Endothelial cell of umbilical vein (primary cell): Measurements from ENCODE around the gene MARK1. TPM values are rescaled to one million over a fixed set of nuclear protein-coding genes. Genes with fewer than 3 reads are reported as not detected.

Experiments
- BruUV-seq: library from RNA; stranded (reverse); fragments of 400-500 nt; replicated peaks from 2 replicates; lab custom pipeline; 2021; lab: Mats Ljungman, UMichigan
- CTCF ChIA-PET: fragments of 300-600, 350-600 bp; sonication (Branson Sonifier 250); formaldehyde crosslinking; loops from one replicate; lab custom pipeline; 2021; ENCODE audit warnings: antibody characterized with exemption, inconsistent platforms; lab: Charles Lee
- POLR2A ChIA-PET: fragments of 300-600, 350-600 bp; sonication (Branson Sonifier 250); formaldehyde crosslinking; loops from one replicate; lab custom pipeline; 2021; ENCODE audit warnings: antibody characterized with exemption, inconsistent platforms; lab: Charles Lee
- DNase-seq: peaks from one replicate; pipeline ENCODE4 v3.0.0-alpha.2; 2011; ENCODE audit warnings: low read depth, low spot score
- FAIRE-seq: peaks from 2 replicates; lab custom pipeline; 2011; peaks lifted over from hg19 to GRCh38; lab: Jason Lieb, UNC
- H2AFZ ChIP-seq: 2 replicates; pipeline ENCODE4 v1.6.0; 2012; ENCODE audit warnings: low read depth, low read length, control low read depth, inconsistent platforms
- H3K27ac ChIP-seq: 2 replicates; pipeline ENCODE4 v1.5.1; 2011; ENCODE audit warnings: low read depth, mild to moderate bottlenecking, control low read depth, low read length, moderate library complexity; ENCODE audit not compliant: insufficient read depth
- H3K27me3 ChIP-seq, 2 experiments: 2 replicates each; pipeline versions ENCODE4 v1.6.0 to v1.6.1; 2011; ENCODE audit warnings: low read length in 2 of 2, mixed read lengths in 1 of 2; ENCODE audit not compliant: control insufficient read depth in 2 of 2, insufficient read depth in 2 of 2
- H3K36me3 ChIP-seq, 2 experiments: 2 replicates in 1 of 2; 3 replicates in 1 of 2; pipeline ENCODE4 v1.5.1; 2011; ENCODE audit warnings: low read length in 2 of 2, mild to moderate bottlenecking in 1 of 2, moderate library complexity in 1 of 2; ENCODE audit not compliant: control insufficient read depth in 2 of 2, insufficient read depth in 2 of 2; ENCODE audit errors: extremely low read depth in 1 of 2
- H3K4me1 ChIP-seq: 3 replicates; pipeline ENCODE4 v1.5.1; 2011; ENCODE audit warnings: mild to moderate bottlenecking, low read length; ENCODE audit not compliant: control insufficient read depth, insufficient read depth; ENCODE audit errors: extremely low read depth
- H3K4me2 ChIP-seq: 2 replicates; pipeline ENCODE4 v1.6.1; 2011; ENCODE audit warnings: low read length, control low read depth, mixed read lengths; ENCODE audit not compliant: insufficient read depth
- H3K4me3 ChIP-seq, 3 experiments: fragments of 200-600 bp in 1 of 3; sonication (generic), shearing (Covaris generic) in 1 of 3; replicated peaks in 1 of 3; 2 replicates each; pipeline ENCODE4 v1.5.1; 2011 to 2016; ENCODE audit warnings: control low read depth in 3 of 3, low read length in 3 of 3, mild to moderate bottlenecking in 2 of 3, inconsistent platforms in 1 of 3, low read depth in 1 of 3, moderate library complexity in 1 of 3; ENCODE audit not compliant: insufficient read depth in 1 of 3
- H3K79me2 ChIP-seq: 2 replicates; pipeline ENCODE4 v1.6.0; 2012; ENCODE audit warnings: low read length, inconsistent platforms; ENCODE audit not compliant: control insufficient read depth, insufficient read depth
- H3K9ac ChIP-seq: replicated peaks from 2 replicates; pipeline ENCODE3; 2011; ENCODE audit warnings: low read length, control low read depth; ENCODE audit not compliant: insufficient read depth; ENCODE audit errors: extremely low read depth
- H3K9me1 ChIP-seq: replicated peaks from 3 replicates; pipeline ENCODE4 v1.6.0; 2011; ENCODE audit warnings: mild to moderate bottlenecking, low read length; ENCODE audit not compliant: control insufficient read depth, insufficient read depth; ENCODE audit errors: extremely low read depth
- H3K9me3 ChIP-seq: replicated peaks from 2 replicates; pipeline ENCODE4 v1.5.1; 2012; ENCODE audit warnings: low read length, inconsistent platforms; ENCODE audit not compliant: control insufficient read depth, insufficient read depth
- H4K20me1 ChIP-seq: replicated peaks from 2 replicates; pipeline ENCODE3; 2011; ENCODE audit warnings: mild to moderate bottlenecking, low read length; ENCODE audit not compliant: control insufficient read depth, insufficient read depth; ENCODE audit errors: extremely low read depth
- EZH2 ChIP-seq: IDR thresholded peaks from 2 replicates; pipeline ENCODE4 v1.6.1; 2012; ENCODE audit warnings: borderline replicate concordance, low read depth, mild to moderate bottlenecking, moderate library complexity, low read length, inconsistent platforms; ENCODE audit not compliant: severe bottlenecking
- GATA2 ChIP-seq: IDR thresholded peaks from 2 replicates; pipeline ENCODE4 v1.7.0; 2011; ENCODE audit warnings: low read depth, mild to moderate bottlenecking, moderate library complexity, mixed read lengths, low read length; ENCODE audit not compliant: insufficient read length, insufficient read depth
- MYC ChIP-seq: IDR thresholded peaks from one replicate; pipeline ENCODE4 v1.6.1; 2011; ENCODE audit warnings: mild to moderate bottlenecking, low read depth, low read length
- POLR2A ChIP-seq: IDR thresholded peaks from 2 replicates; pipeline ENCODE4 v1.6.1; 2012; ENCODE audit warnings: low read depth, mild to moderate bottlenecking, control low read depth, low read length
- POLR2AphosphoS5 ChIP-seq: IDR thresholded peaks from 2 replicates; pipeline ENCODE4 v1.6.1; 2012; ENCODE audit warnings: low read depth, mild to moderate bottlenecking, control low read depth, low read length, moderate library complexity; ENCODE audit not compliant: insufficient read depth
- dilution Hi-C: fragments of 300-500 bp; cut with MboI; formaldehyde crosslinking; loops from one replicate; pipeline ENCODE4 v1.15.0; 2019; ENCODE audit warnings: low sequenced_read_pairs; ENCODE audit not compliant: extremely low pct_ligation_motif_present
- intact Hi-C: fragments of 100-400 bp; cut with micrococcal nuclease; formaldehyde crosslinking; loops from one replicate; pipeline ENCODE4 v1.10.0; 2022
- polyA plus RNA-seq, 4 experiments: library from polyadenylated mRNA; depleted of rRNA in 3 of 4; stranded (reverse) in 3 of 4; unstranded in 1 of 4; fragments of >200 nt; gene quantifications; 2 replicates each; pipeline versions ENCODE4 v1.2.1 to v1.2.3, GENCODE V29; 2011 to 2012; ENCODE audit warnings: missing spikeins in 1 of 4
- total RNA-seq: library from RNA; stranded (reverse); gene quantifications from 2 replicates; pipeline ENCODE4 v1.2.3, GENCODE V29; 2021
- TF ChIP-seq, protein P1 (sequence below), 2 donors: IDR thresholded peaks; 1 replicate in 1 of 2; 2 replicates in 1 of 2; pipeline ENCODE4 v1.5.1; 2011; ENCODE audit warnings: low read length in 2 of 2, mild to moderate bottlenecking in 2 of 2, moderate library complexity in 2 of 2, control low read depth in 1 of 2, inconsistent platforms in 1 of 2, low read depth in 1 of 2; ENCODE audit not compliant: insufficient read depth in 1 of 2; ENCODE audit errors: extremely low read depth in 1 of 2
- TF ChIP-seq, protein P2 (sequence below): IDR thresholded peaks from 2 replicates; pipeline ENCODE4 v1.6.1; 2011; ENCODE audit not compliant: insufficient read depth, insufficient read length

MARK1 gene
- total and polyA plus RNA-seq, 2 donors (not counting 3 experiments of a cell fraction or from before 2014, with no cell fraction given), result 1.2 to 5.5 TPM

DNA sequence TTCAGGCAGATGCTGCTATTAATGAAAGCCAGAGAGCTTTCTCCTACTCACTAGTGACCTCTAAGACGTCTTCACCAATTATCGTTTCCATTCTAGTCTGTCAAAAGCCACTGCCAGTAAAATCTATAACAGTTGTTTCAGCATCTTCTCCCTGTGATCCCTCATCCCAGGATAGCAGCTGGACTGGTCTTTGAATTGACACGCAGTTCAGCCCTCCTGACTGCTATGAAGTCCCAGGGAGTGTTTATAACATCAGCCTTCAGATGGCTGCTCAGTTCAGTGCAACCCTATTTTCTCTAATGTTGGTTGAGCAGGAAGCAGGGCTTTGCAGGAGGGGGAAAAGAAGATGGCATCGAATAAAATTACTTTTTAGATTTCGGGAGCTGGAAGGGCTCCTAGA is 23.6 kb upstream of the MARK1 start:
- POLR2A ChIA-PET, result no interaction called here
- H3K4me2 ChIP-seq, result no peak overlapping the region
- intact Hi-C loops, result no loop called here
- DNase-seq (no peak), FAIRE-seq (no peak)
- H4K20me1 ChIP-seq, result no peaks in the 10 kb centered on the region
- H3K27ac ChIP-seq, result no peak overlapping the region
- dilution Hi-C loops, result no loop called here
- H3K4me1 ChIP-seq, result no peaks in the 10 kb centered on the region
- no peaks in the 10 kb centered on the region for H3K79me2 ChIP-seq
- H3K27me3 ChIP-seq, result peaks cover 0 to 2% of the 10 kb centered on the region in 2 experiments
- no peaks in the 10 kb centered on the region for H3K9me1 ChIP-seq
- BruUV-seq, result no TSS peak
- no peaks in the 10 kb centered on the region for H3K9me3 ChIP-seq
- H2AFZ ChIP-seq, result no peak overlapping the region
- no peak overlapping the region for H3K9ac ChIP-seq
- no peak overlapping the region for H3K4me3 ChIP-seq
- H3K36me3 ChIP-seq, result no peaks in the 10 kb centered on the region
- no peak for TF ChIP-seq POLR2AphosphoS5
- no peak for TF ChIP-seq POLR2A
- TF ChIP-seq, protein P1, sequence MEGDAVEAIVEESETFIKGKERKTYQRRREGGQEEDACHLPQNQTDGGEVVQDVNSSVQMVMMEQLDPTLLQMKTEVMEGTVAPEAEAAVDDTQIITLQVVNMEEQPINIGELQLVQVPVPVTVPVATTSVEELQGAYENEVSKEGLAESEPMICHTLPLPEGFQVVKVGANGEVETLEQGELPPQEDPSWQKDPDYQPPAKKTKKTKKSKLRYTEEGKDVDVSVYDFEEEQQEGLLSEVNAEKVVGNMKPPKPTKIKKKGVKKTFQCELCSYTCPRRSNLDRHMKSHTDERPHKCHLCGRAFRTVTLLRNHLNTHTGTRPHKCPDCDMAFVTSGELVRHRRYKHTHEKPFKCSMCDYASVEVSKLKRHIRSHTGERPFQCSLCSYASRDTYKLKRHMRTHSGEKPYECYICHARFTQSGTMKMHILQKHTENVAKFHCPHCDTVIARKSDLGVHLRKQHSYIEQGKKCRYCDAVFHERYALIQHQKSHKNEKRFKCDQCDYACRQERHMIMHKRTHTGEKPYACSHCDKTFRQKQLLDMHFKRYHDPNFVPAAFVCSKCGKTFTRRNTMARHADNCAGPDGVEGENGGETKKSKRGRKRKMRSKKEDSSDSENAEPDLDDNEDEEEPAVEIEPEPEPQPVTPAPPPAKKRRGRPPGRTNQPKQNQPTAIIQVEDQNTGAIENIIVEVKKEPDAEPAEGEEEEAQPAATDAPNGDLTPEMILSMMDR (IDR thresholded peaks at IDR 0.05; ENCODE audit: extremely low read depth in 1 of 2, insufficient read depth in 1 of 2, low read depth in 1 of 2, low read length in 2 of 2), result no peak
- no peak for TF ChIP-seq GATA2
- TF ChIP-seq, protein P2, sequence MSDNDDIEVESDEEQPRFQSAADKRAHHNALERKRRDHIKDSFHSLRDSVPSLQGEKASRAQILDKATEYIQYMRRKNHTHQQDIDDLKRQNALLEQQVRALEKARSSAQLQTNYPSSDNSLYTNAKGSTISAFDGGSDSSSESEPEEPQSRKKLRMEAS, result no peak
- no peak for TF ChIP-seq MYC
- no peak for TF ChIP-seq EZH2
- CTCF ChIA-PET, result no interaction called here
